HG02840 (cell line): ENCODE data around the gene KIF1C.

Source experiments
- ATAC-seq: cut with Tn5 transposase; IDR thresholded peaks from one replicate; pipeline ENCODE4 v1.9.1; 2021; ENCODE audit warnings: mild to moderate bottlenecking, moderate library complexity, moderate number of reproducible peaks; ENCODE audit not compliant: unreplicated experiment, low FRiP score

Gene KIF1C

GRCh38 chr17:4997302-4998026, at the start of gene KIF1C, which contains the start of gene INCA1:
Gene KIF1C (plus strand): TSS chr17:4997950. CDS start chr17:5000247, 2,297 bp downstream.
Gene INCA1 (minus strand): TSS chr17:4997522. CDS start chr17:4994437, 3,085 bp downstream.
- ATAC-seq: peak; percentile 77

GRCh38 chr17:4948166-4948930, 49.4 kb upstream of the KIF1C start, which contains the start of gene PFN1:
Gene PFN1 (minus strand): TSS chr17:4948530. CDS start chr17:4948394, 136 bp downstream.
- peak; percentile 28 for ATAC-seq

DNA sequence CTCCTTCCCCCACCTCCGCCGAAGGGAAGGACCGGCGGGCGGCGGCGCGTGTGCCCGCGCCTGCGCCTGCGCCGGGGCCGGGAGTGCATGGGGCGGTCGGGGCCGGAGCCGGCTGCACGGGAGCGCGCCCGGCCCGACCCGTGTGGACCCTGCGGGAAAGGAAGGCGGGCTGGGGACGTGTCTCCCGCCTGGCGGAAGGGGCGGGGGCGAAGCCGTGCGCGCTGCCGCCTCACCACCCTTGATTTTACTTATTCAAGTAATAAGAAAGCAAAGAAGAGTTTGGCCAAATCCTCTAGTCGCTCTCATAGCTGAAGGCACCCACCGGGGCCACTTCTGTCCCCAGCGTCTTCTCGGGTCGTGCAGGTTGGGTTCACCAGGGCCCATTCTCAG, 48.8 kb upstream of the KIF1C start:
- ATAC-seq: peak; percentile 38

GRCh38 chr17:4949321-4950074, 48.3 kb upstream of the KIF1C start:
- peak; percentile 30 for ATAC-seq

DNA sequence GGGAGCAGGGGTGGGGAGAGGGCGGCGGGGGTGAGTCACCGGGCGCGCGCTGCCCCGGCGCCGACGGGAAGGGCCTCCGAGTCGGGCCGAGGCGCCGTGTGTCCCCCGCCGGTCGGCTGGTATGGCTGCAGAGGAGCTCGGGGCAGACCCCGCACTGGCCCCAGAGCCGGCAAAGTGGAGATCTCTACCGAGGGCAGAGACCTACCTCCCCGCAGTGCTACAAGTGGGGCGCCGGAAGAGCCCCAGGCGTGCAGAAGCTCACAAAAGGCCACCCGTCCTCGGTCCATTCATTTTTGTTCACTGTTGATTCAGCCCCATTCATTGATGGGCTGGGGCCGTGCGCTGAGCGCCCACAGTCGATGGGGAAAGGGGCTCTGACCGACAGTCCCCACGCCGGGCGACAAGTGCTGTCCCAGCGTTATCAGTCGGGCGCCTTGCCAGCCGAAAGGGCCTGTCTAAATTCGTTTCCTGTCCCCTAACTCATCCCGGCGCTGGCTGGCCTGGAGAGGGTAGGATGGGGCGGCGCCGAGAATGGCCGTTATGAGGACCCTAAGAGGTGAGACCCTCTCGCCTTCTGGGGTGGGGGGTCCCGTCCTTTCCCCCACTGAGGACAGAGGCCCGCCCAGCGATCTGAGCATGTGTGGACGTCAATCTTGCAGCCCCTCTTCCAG, 47.5 kb upstream of the KIF1C start:
- ATAC-seq: no peak

- ATAC-seq: no peak
Observed at GRCh38 chr17:4950746-4951204, 47.0 kb upstream of the KIF1C start, which contains the start of gene ENO3. Gene ENO3 (plus strand): TSS chr17:4951119. CDS start chr17:4951830, 711 bp downstream.

GRCh38 chr17:4951486-4951885, 46.3 kb upstream of the KIF1C start:
- ATAC-seq: no peak

- ATAC-seq: no peak
Observed at GRCh38 chr17:4953451-4953961, 44.2 kb upstream of the KIF1C start.

DNA sequence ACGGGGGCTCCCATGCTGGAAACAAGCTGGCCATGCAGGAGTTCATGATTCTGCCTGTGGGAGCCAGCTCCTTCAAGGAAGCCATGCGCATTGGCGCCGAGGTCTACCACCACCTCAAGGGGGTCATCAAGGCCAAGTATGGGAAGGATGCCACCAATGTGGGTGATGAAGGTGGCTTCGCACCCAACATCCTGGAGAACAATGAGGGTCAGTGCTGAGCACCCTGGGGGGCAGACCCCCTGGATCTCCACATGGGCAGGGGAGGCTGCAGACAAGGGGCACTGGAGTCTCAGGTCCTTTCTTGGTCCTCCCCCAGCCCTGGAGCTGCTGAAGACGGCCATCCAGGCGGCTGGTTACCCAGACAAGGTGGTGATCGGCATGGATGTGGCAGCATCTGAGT, 42.7 kb upstream of the KIF1C start:
- no peak for ATAC-seq

GRCh38 chr17:4956493-4957061, 41.2 kb upstream of the KIF1C start:
- no peak for ATAC-seq

GRCh38 chr17:4958102-4958501, 39.6 kb upstream of the KIF1C start:
- no peak for ATAC-seq

DNA sequence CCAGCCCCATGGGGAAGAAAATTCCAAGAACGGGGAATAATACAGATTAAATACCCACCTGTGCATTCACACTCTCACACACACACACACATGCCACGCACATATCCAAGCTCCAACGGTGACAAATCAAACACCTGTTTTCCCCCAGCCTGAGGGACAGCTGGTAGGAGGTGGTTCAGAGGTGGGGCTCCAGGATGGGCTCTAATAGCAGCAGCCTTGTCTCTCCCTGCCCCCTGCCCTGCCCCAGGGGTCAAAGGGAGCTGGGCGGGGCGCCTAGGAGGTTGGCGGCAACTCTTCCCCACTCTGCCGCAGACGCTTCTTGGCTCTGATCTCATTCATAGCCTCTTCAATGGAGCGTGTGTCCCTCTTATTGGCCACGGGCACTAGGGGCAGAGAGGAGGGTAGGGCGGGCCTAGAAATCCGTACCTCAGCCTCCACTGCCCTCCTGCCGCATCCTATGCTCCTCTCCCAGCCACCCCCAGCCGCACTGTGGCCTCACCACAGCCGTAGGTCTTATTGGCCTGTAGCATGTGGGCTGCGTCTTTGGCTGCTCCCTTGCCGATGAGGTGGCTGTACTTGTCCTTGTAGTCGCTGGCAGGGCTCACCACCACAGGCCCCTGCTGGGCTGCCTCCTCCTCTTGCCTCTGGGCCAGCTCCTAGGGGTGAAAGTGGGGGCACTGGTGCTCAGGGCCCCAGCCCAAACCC, 38.3 kb upstream of the KIF1C start:
- ATAC-seq: no peak

DNA sequence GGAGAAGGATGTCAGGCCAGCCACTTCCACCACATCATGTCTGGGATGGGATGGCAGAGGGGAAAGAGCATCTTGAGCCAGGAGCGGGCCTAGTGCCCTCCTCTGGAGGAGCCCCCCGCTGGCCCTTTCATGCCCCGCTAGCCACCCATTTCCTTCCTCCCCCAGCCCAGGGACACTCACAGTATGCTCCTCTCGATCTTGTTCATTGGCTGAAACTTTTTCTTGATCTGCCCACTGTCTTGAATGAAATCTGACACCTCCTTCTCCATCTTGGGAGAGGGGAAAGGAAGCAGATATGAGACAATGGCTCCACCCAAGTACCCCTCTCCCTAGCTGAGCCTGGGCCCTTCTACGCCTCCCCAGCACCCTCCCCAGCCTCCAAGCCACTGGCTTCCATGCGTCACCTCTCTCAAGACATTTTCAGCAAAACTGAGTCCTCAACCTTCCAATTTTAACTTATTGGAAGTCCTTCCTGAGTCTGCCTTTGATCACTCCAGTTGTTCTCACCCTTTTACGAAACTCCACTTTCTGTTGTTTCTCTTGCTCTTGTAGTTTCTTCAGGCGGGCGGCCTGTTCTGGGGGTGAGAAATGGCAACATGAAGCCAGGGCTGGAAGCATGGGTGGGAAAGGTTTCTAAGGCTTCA, 37.3 kb upstream of the KIF1C start:
- ATAC-seq: no peak

DNA sequence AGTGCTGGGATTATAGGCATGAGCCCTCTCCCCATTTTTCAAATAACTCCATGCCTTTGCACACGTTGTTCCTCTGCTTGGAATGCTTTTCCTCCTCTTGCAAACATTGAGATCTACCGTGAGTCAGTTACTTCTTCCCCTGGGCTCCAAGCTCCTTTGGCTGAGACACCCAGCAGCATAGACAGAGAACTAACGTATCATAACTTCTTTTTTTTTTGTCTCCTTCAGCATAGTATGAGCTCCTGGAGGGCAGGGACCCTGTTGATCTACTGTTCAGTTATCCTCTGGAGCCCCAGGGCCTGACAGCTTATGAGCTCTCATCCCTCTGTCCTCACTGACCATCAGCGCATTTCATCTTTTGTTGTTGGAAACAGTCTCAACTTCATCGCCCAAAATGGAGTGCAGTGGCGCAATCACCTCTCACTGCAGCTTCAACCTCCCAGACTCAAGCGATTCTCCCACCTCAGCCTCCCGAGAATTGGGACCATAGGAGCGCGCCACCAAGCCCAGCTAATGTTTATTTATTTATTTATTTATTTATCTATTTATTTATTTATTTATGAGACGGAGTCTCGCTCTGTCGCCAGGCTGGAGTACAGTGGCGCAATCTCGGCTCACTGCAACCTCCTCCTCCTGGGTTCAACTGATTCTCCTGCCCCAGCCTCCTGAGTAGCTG, 32.3 kb upstream of the KIF1C start:
- no peak for ATAC-seq

GRCh38 chr17:4966844-4967538, 30.8 kb upstream of the KIF1C start:
- ATAC-seq: peak; percentile 76

DNA sequence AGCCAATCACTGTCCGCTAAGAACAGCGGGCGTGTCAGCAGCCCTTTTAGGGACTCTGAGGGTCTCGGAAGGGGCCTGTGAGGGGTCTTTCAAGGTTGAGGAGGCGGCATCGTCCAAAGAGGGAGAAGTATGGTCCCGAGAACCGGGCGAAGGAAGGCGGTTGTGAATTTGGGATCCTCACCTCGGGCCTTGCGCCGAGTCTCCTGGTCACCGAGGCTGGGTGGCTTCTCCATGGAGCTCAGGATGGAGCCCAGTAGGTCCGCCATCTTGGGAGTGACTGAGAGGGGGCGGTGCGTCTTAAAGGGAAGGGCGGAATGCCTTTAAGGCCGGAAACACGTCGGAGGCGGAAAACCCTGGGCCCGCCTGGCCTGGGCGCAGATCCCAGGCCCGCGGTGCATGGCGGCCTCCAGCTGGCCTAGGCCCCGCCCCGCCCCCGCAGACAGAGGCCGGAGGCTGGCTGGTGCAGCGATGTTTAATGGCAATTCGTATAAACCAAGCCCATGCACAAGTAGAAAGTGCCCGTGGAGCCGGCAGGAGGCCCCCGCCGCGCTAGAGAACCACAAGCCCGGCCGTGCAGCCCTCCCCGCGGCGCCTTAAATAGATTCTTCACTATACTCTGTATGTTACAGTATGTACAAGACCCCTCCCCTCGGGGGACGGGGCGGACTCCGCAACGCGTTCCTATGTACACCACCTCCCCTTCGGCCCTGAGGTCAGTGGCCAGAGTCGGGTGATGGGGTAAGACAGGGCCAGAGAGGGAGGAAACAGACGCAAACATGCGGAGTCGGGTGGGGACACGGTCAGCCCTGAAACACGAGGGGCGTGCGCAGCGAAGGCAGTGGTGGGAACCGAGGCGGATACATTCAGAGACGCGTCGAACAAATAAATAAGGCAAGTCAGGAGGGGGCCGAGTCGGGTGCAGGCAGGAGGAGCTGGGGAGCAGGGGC, 29.9 kb upstream of the KIF1C start, which contains the start of gene SPAG7:
TSS of gene SPAG7 (minus strand) at position 279 of the 947 bp plus-strand sequence. CDS start at position 266, 13 bp downstream.
- ATAC-seq: peak; percentile 59
